ENCODE measurements around the gene IQCM.

The IQCM gene

GRCh38 chr4:149766135-149766534 is 49.5 kb downstream of the IQCM start:
- H3K4me1 ChIP-seq = no peaks in the 10 kb centered on the region
- TF ChIP-seq CTCF (IDR thresholded peaks at IDR 0.05; ENCODE audit: low read depth, low read length) = no peak
- no peak for DNase-seq
- no peaks in the 10 kb centered on the region for H3K9me3 ChIP-seq
- H3K4me3 ChIP-seq (ENCODE audit: low read depth, low read length) = no peak overlapping the region
- peaks cover 5% of the 10 kb centered on the region; the same call in 1 of the 2 replicates for H3K27me3 ChIP-seq
- H3K36me3 ChIP-seq = no peaks in the 10 kb centered on the region

- Histone ChIP-seq H3K9me3 (no peaks in the 10 kb centered on the region), H3K36me3 (no peaks in the 10 kb centered on the region), H3K4me1 (no peaks in the 10 kb centered on the region), H3K27me3 (peaks cover 5% of the 10 kb centered on the region; the same call in 1 of the 2 replicates), H3K4me3 (ENCODE audit: low read depth, low read length) (no peak overlapping the region)
- DNase-seq = no peak
- no peak for TF ChIP-seq CTCF (IDR thresholded peaks at IDR 0.05; ENCODE audit: low read depth, low read length)
Observed at GRCh38 chr4:149765630-149766029, 50.0 kb downstream of the IQCM start.

GRCh38 chr4:149755969-149756368 is 59.7 kb downstream of the IQCM start:
- Histone ChIP-seq H3K4me1 (no peaks in the 10 kb centered on the region), H3K9me3 (no peaks in the 10 kb centered on the region), H3K36me3 (no peaks in the 10 kb centered on the region), H3K4me3 (ENCODE audit: low read depth, low read length) (no peak overlapping the region), H3K27me3 (peaks cover under 1% of the 10 kb centered on the region; the same call in 1 of the 2 replicates)
- DNase-seq = no peak
- TF ChIP-seq CTCF (IDR thresholded peaks at IDR 0.05; ENCODE audit: low read depth, low read length) = no peak

GRCh38 chr4:149754526-149754925 is 61.1 kb downstream of the IQCM start:
- no peaks in the 10 kb centered on the region for H3K4me1 ChIP-seq
- no peak overlapping the region for H3K4me3 ChIP-seq (ENCODE audit: low read depth, low read length)
- DNase-seq = no peak
- H3K27me3 ChIP-seq = peaks cover 4% of the 10 kb centered on the region; the same call in 1 of the 2 replicates
- H3K36me3 ChIP-seq = no peaks in the 10 kb centered on the region
- TF ChIP-seq CTCF (IDR thresholded peaks at IDR 0.05; ENCODE audit: low read depth, low read length) = no peak
- no peaks in the 10 kb centered on the region for H3K9me3 ChIP-seq

GRCh38 chr4:149752729-149753128 is 62.9 kb downstream of the IQCM start:
- Histone ChIP-seq H3K4me3 (ENCODE audit: low read depth, low read length) (no peak overlapping the region), H3K9me3 (no peaks in the 10 kb centered on the region), H3K36me3 (no peaks in the 10 kb centered on the region), H3K4me1 (no peaks in the 10 kb centered on the region), H3K27me3 (peaks cover 4% of the 10 kb centered on the region; the same call in 1 of the 2 replicates)
- no peak for DNase-seq
- no peak for TF ChIP-seq CTCF (IDR thresholded peaks at IDR 0.05; ENCODE audit: low read depth, low read length)

- Histone ChIP-seq H3K36me3 (no peaks in the 10 kb centered on the region), H3K4me3 (ENCODE audit: low read depth, low read length) (no peak overlapping the region), H3K4me1 (no peaks in the 10 kb centered on the region), H3K9me3 (no peaks in the 10 kb centered on the region), H3K27me3 (peaks cover 4% of the 10 kb centered on the region; the same call in 1 of the 2 replicates)
- DNase-seq = no peak
- no peak for TF ChIP-seq CTCF (IDR thresholded peaks at IDR 0.05; ENCODE audit: low read depth, low read length)
Observed at GRCh38 chr4:149751174-149751573, 64.5 kb downstream of the IQCM start.

All from BE2C (cell line).